Activated CD4-positive, alpha-beta T cell treated with anti-CD3 and anti-CD28 coated beads, Interleukin-2, amount 10 ng/mL, durations not matched to agents 24 days and 14 days (primary cell): ENCODE data around the gene ATG14. TPM values are rescaled to one million over a fixed set of nuclear protein-coding genes. Genes with fewer than 3 reads are reported as not detected.
"Not testable (repeated sequence)": the region's sequence is repeated elsewhere in the genome, so short reads cannot be mapped to it uniquely, and the experiment has no call there.

Source experiments
- DNase-seq: peaks from one replicate; pipeline ENCODE4 v3.0.0; 2022
- H3K27ac Mint-ChIP-seq: one replicate; pipeline ENCODE4 v1.8.0; 2022; ENCODE audit warnings: mild to moderate bottlenecking, mixed read lengths
- H3K27me3 Mint-ChIP-seq: one replicate; pipeline ENCODE4 v1.8.0; 2022; ENCODE audit warnings: mixed read lengths
- H3K36me3 Mint-ChIP-seq: one replicate; pipeline ENCODE4 v1.8.0; 2022; ENCODE audit warnings: low read depth, mild to moderate bottlenecking, mixed read lengths
- H3K4me1 Mint-ChIP-seq: one replicate; pipeline ENCODE4 v1.8.0; 2021; ENCODE audit warnings: mixed read lengths
- H3K4me3 Mint-ChIP-seq: one replicate; pipeline ENCODE4 v1.8.0; 2022; ENCODE audit warnings: mild to moderate bottlenecking, moderate library complexity, mixed read lengths
- H3K9me3 Mint-ChIP-seq: one replicate; pipeline ENCODE4 v1.8.0; 2021; ENCODE audit warnings: mixed read lengths
- intact Hi-C: fragments of 100-400 bp; cut with micrococcal nuclease; formaldehyde crosslinking; loops from one replicate; pipeline ENCODE4 v1.15.1; 2023
- total RNA-seq: library from RNA; stranded (reverse); gene quantifications from 2 replicates; pipeline ENCODE4 v1.2.3, GENCODE V29; 2022

The ATG14 gene
- total RNA-seq, 1 donor from 2014 or later: 5.8 TPM

DNA sequence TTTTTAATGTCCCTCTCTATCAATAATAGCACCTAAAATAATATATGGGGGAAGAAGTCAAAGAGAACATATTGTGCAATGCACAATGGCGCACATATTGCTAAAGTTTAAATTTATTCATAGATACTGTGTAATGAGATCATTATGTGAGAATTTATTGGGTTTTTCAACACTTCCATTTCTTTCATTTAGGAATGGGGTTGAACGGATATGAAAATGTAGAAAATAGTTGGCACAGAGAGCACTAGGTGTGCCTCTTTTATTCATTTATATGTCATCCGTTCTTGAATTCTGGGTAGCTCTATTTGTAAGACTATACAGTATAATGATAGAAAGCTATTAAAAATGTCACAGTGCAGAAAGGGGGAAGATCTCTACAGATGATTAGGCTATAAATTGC is 63.9 kb downstream of the ATG14 start:
- H3K4me1 Mint-ChIP-seq: peaks cover 45% of the 10 kb centered on the region
- no peaks in the 10 kb centered on the region for H3K27me3 Mint-ChIP-seq
- H3K9me3 Mint-ChIP-seq: no peaks in the 10 kb centered on the region
- DNase-seq: no peak
- no peak overlapping the region for H3K27ac Mint-ChIP-seq
- peaks cover 29% of the 10 kb centered on the region for H3K36me3 Mint-ChIP-seq
- H3K4me3 Mint-ChIP-seq: no peak overlapping the region
- intact Hi-C loops: no loop called here

DNA sequence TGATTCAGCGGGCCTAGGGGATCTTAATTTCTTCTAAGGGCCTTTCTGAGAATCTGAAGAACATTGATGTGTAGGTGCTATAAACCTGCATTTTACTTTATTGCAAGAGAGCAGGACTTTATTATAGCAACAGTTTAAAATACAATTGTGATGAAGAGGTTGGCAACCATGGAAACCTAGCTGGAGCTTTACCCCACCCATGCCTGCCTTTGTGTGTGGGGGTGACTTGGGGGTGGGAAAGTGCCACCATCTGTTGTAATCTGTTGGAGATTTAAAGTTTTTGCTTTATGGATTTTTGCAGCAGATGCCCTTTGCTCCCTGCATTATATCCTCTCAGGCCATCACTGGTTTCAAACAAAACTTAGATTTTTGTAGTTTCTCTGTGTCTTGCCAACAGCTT is 64.6 kb downstream of the ATG14 start:
- H3K9me3 Mint-ChIP-seq: no peaks in the 10 kb centered on the region
- H3K27me3 Mint-ChIP-seq: no peaks in the 10 kb centered on the region
- no peak for DNase-seq
- H3K27ac Mint-ChIP-seq: no peak overlapping the region
- H3K36me3 Mint-ChIP-seq: peaks cover 26% of the 10 kb centered on the region
- H3K4me1 Mint-ChIP-seq: peaks cover 47% of the 10 kb centered on the region
- no peak overlapping the region for H3K4me3 Mint-ChIP-seq
- intact Hi-C loops: no loop called here

GRCh38 chr14:55344582-55345163 is 67.0 kb downstream of the ATG14 start:
- Mint-ChIP-seq H3K4me1 (peaks cover 63% of the 10 kb centered on the region), H3K36me3 (peaks cover 14% of the 10 kb centered on the region)
- H3K27me3 Mint-ChIP-seq, H3K4me3 Mint-ChIP-seq, H3K9me3 Mint-ChIP-seq, H3K27ac Mint-ChIP-seq, DNase-seq, intact Hi-C loops: not testable (repeated sequence)

DNA sequence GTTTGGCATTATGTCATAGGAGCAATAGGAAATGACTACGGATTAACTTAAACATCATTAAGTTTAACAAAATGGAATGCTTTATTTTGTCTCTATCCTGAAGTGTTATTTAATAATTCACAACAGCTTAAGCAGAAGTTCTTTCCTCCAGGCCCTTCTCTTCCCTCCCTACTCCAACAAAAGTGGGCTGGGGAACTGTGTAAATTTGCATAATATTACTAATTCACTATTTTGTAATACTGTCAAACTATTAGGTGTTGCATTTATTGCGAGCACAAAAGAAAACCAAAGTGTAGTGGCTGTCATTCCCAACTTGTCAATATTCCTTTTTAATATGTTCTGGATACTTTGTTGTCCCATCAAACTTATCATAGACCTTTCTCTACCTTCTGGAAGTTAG is 69.8 kb downstream of the ATG14 start:
- peak overlapping the region; percentile 38 for H3K27ac Mint-ChIP-seq
- H3K27me3 Mint-ChIP-seq: no peaks in the 10 kb centered on the region
- no peak for DNase-seq
- intact Hi-C loops: loop anchor here (2.0 kb wide), 1 partner anchor 15 kb away; no protein-coding TSS in a partner anchor
- peaks cover 11% of the 10 kb centered on the region for H3K36me3 Mint-ChIP-seq
- peaks cover 60% of the 10 kb centered on the region for H3K4me1 Mint-ChIP-seq
- H3K9me3 Mint-ChIP-seq: no peaks in the 10 kb centered on the region
- no peak overlapping the region for H3K4me3 Mint-ChIP-seq

DNA sequence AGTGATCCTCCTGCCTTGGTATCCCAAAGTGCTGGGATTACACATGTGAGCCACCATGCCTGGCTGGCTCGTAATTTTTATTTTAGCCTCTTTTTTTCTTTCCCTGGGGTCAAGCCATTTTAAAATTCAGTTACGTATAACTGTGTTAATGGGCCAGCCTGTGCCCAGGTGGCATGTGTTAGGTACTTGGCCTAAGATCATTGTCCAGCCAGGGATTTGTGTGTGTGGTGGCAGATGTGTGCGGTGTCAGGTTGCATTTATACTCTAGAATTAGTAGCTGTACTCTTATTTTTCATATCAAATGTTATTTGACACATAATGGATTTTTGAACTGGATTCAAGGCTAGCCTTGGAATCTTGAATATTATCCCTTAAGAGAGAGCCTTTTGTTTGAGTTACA is 71.1 kb downstream of the ATG14 start:
- Mint-ChIP-seq H3K4me3 (peak overlapping the region; percentile 47), H3K27me3 (no peaks in the 10 kb centered on the region), H3K36me3 (peaks cover 8% of the 10 kb centered on the region), H3K4me1 (peaks cover 60% of the 10 kb centered on the region), H3K27ac (peak overlapping the region; percentile 84), H3K9me3 (no peaks in the 10 kb centered on the region)
- DNase-seq: no peak
- intact Hi-C loops: loop anchor here (2.0 kb wide), 1 partner anchor 14 kb away; no protein-coding TSS in a partner anchor

GRCh38 chr14:55339770-55340169 is 71.9 kb downstream of the ATG14 start:
- peaks cover 60% of the 10 kb centered on the region for H3K4me1 Mint-ChIP-seq

GRCh38 chr14:55336691-55337090 is 74.9 kb downstream of the ATG14 start:
- intact Hi-C loops: loop anchor here (1.0 to 10.0 kb wide), 5 partner anchors 38 to 892 kb away; partner anchors contain the start of genes CNIH1, GCH1 and KTN1
- H3K27ac Mint-ChIP-seq: peak overlapping the region; percentile 84

More at GRCh38 chr14:55339770-55340169, 71.9 kb downstream of the ATG14 start:
- DNase-seq: peak; percentile 71
- Mint-ChIP-seq H3K27me3 (no peaks in the 10 kb centered on the region), H3K4me3 (peak overlapping the region; percentile 47), H3K27ac (peak overlapping the region; percentile 84), H3K9me3 (no peaks in the 10 kb centered on the region), H3K36me3 (peaks cover 10% of the 10 kb centered on the region)
- intact Hi-C loops: loop anchor here (1.0 to 10.0 kb wide), 8 partner anchors 9 to 895 kb away; partner anchors contain the start of genes CNIH1, GCH1 and KTN1

GRCh38 chr14:55336162-55336561 is 75.5 kb downstream of the ATG14 start:
- H3K27ac Mint-ChIP-seq: peak overlapping the region; percentile 84
- H3K4me3 Mint-ChIP-seq: peak overlapping the region; percentile 64
- peaks cover 10% of the 10 kb centered on the region for H3K36me3 Mint-ChIP-seq
- no peaks in the 10 kb centered on the region for H3K27me3 Mint-ChIP-seq
- peaks cover 68% of the 10 kb centered on the region for H3K4me1 Mint-ChIP-seq
- intact Hi-C loops: loop anchor here (5.0 to 10.0 kb wide), 4 partner anchors 231 to 891 kb away; partner anchors contain the start of genes CNIH1, GCH1 and KTN1
- no peaks in the 10 kb centered on the region for H3K9me3 Mint-ChIP-seq
- peak; percentile 74 for DNase-seq

More at GRCh38 chr14:55336691-55337090, 74.9 kb downstream of the ATG14 start:
- H3K36me3 Mint-ChIP-seq: peaks cover 10% of the 10 kb centered on the region
- H3K4me1 Mint-ChIP-seq: peaks cover 72% of the 10 kb centered on the region
- H3K9me3 Mint-ChIP-seq: no peaks in the 10 kb centered on the region
- no peak for DNase-seq
- no peaks in the 10 kb centered on the region for H3K27me3 Mint-ChIP-seq
- H3K4me3 Mint-ChIP-seq: peak overlapping the region; percentile 64

DNA sequence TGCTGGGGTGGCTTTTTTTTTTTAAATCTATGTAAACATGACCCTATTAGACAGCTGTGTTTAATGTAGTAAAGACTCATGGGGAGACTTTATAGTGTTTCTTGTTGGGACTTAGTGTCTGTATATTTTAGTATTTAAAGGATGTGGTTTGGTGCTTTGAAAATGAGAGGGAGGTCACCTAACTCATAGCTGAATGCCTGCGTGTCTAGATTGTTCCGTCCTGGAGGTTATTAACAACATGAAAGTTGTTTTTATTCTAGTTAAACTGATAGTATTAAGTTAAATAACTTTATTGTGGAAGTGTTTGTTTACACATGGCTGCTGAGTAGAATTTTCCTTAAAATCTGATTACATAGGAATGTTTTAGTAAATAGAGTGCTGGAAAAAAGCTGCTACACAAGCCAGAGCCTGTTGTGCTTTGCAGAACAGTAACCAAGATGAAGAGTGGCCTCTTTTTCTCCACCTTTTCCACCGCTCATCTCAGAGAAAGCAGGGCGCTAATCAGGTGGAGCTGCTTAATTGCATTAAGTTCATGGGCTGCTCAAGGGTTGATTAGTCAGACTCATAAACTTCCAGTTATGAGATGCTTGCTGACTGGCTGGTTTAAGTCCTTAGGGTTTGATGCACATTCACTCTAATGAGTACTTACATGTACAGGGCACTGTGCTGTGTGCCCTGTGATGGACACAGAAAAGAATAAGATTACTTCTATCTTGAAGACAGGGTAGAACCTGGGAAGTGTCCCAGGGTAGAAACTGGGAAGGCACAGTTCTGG is 77.7 kb downstream of the ATG14 start:
- Mint-ChIP-seq H3K27ac (peak overlapping the region; percentile 87), H3K9me3 (no peaks in the 10 kb centered on the region), H3K36me3 (peaks cover 8% of the 10 kb centered on the region), H3K4me3 (peak overlapping the region; percentile 77), H3K4me1 (peaks cover 68% of the 10 kb centered on the region), H3K27me3 (no peaks in the 10 kb centered on the region)
- no peak for DNase-seq
- intact Hi-C loops: loop anchor here (2.0 to 10.0 kb wide), 3 partner anchors 33 to 889 kb away; partner anchors contain the start of gene CNIH1

GRCh38 chr14:55332654-55333570 is 78.7 kb downstream of the ATG14 start:
- peak; percentile 83 for DNase-seq
- intact Hi-C loops: loop anchor here (2.0 to 10.0 kb wide), 3 partner anchors 32 to 888 kb away; partner anchors contain the start of gene CNIH1

GRCh38 chr14:55329999-55330710 is 81.5 kb downstream of the ATG14 start:
- Mint-ChIP-seq H3K9me3 (no peaks in the 10 kb centered on the region), H3K4me3 (peak overlapping the region; percentile 77), H3K27me3 (no peaks in the 10 kb centered on the region), H3K4me1 (peaks cover 70% of the 10 kb centered on the region), H3K27ac (peak overlapping the region; percentile 96), H3K36me3 (peaks cover 11% of the 10 kb centered on the region)
- no peak for DNase-seq
- intact Hi-C loops: loop anchor here (1.0 to 10.0 kb wide), 6 partner anchors 9 to 885 kb away; partner anchors contain the start of genes CNIH1 and FBXO34

More at GRCh38 chr14:55332654-55333570, 78.7 kb downstream of the ATG14 start:
- no peaks in the 10 kb centered on the region for H3K27me3 Mint-ChIP-seq
- H3K27ac Mint-ChIP-seq: peak overlapping the region; percentile 87
- H3K4me3 Mint-ChIP-seq: peak overlapping the region; percentile 77
- no peaks in the 10 kb centered on the region for H3K9me3 Mint-ChIP-seq
- H3K4me1 Mint-ChIP-seq: peaks cover 73% of the 10 kb centered on the region
- H3K36me3 Mint-ChIP-seq: peaks cover 8% of the 10 kb centered on the region

DNA sequence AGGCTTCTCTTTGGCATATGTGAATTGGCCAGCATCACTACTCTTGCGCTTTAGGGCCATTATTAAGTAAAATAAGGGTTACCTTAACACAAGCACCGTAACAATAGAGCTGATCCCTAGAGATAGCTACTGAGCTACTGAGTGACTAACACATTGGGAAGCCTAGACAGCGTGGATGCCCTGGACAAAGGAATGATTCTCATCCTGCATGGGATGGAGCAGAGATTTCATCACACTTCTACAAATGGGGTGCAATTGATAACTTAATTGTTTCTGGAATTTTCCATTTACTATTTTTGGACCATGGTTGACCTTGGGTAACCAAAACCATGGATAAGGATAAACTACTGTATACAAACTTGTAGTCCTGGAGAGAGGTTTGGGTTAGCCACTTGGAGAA is 83.3 kb downstream of the ATG14 start:
- Mint-ChIP-seq H3K4me3 (no peak overlapping the region), H3K27me3 (no peaks in the 10 kb centered on the region), H3K27ac (no peak overlapping the region), H3K36me3 (peaks cover 10% of the 10 kb centered on the region), H3K9me3 (no peaks in the 10 kb centered on the region), H3K4me1 (peaks cover 56% of the 10 kb centered on the region)
- intact Hi-C loops: no loop called here
- DNase-seq: no peak
